NCI-H526 (cell line): ENCODE results near the gene MAN1A1.

Source experiments
- DNase-seq, 2 experiments: peaks; one replicate each; lab custom pipeline; 2025; lab: John Stamatoyannopoulos, UW

MAN1A1 gene

GRCh38 chr6:119195204-119195603 lies 154.4 kb downstream of the MAN1A1 start:
- no peak for DNase-seq

GRCh38 chr6:119193707-119194106 lies 155.9 kb downstream of the MAN1A1 start:
- DNase-seq = no peak

GRCh38 chr6:119192200-119192599 lies 157.4 kb downstream of the MAN1A1 start:
- DNase-seq = no peak

- DNase-seq = no peak
Measured at GRCh38 chr6:119190176-119190575, 159.4 kb downstream of the MAN1A1 start.

GRCh38 chr6:119189498-119189897 lies 160.1 kb downstream of the MAN1A1 start:
- no peak for DNase-seq

- no peak for DNase-seq
Measured at GRCh38 chr6:119187596-119187995, 162.0 kb downstream of the MAN1A1 start.

- DNase-seq = no peak
Measured at GRCh38 chr6:119186490-119186889, 163.1 kb downstream of the MAN1A1 start.

- no peak for DNase-seq
Measured at GRCh38 chr6:119184008-119184648, 165.4 kb downstream of the MAN1A1 start.

GRCh38 chr6:119183457-119183856 lies 166.1 kb downstream of the MAN1A1 start:
- no peak for DNase-seq

- no peak for DNase-seq
Measured at GRCh38 chr6:119182875-119183274, 166.7 kb downstream of the MAN1A1 start.

GRCh38 chr6:119182216-119182803 lies 167.3 kb downstream of the MAN1A1 start:
- no peak for DNase-seq

GRCh38 chr6:119181046-119181445 lies 168.5 kb downstream of the MAN1A1 start:
- no peak for DNase-seq

GRCh38 chr6:119179842-119180241 lies 169.7 kb downstream of the MAN1A1 start:
- DNase-seq = peak in 1 of 2 experiments; percentile 8

GRCh38 chr6:119179062-119179461 lies 170.5 kb downstream of the MAN1A1 start:
- DNase-seq = no peak

- no peak for DNase-seq
Measured at GRCh38 chr6:119176445-119176844, 173.1 kb downstream of the MAN1A1 start.

GRCh38 chr6:119174879-119175817 lies 174.4 kb downstream of the MAN1A1 start:
- DNase-seq = no peak

GRCh38 chr6:119174085-119174445 lies 175.5 kb downstream of the MAN1A1 start:
- DNase-seq = no peak

- no peak for DNase-seq
Measured at GRCh38 chr6:119173249-119174084, 176.1 kb downstream of the MAN1A1 start.

GRCh38 chr6:119172824-119173223 lies 176.7 kb downstream of the MAN1A1 start:
- DNase-seq = no peak

- DNase-seq = peak in 1 of 2 experiments; percentile 9
Measured at GRCh38 chr6:119171864-119172588, 177.5 kb downstream of the MAN1A1 start.
